HG03439 (cell line): ENCODE data around the gene PSMB4.
"Not testable (repeated sequence)": the region's sequence is repeated elsewhere in the genome, so short reads cannot be mapped to it uniquely, and the experiment has no call there.

Experiments used
- ATAC-seq: cut with Tn5 transposase; IDR thresholded peaks from one replicate; pipeline ENCODE4 v1.9.1; 2021; ENCODE audit warnings: mild to moderate bottlenecking, moderate library complexity; ENCODE audit not compliant: unreplicated experiment

Gene PSMB4

DNA sequence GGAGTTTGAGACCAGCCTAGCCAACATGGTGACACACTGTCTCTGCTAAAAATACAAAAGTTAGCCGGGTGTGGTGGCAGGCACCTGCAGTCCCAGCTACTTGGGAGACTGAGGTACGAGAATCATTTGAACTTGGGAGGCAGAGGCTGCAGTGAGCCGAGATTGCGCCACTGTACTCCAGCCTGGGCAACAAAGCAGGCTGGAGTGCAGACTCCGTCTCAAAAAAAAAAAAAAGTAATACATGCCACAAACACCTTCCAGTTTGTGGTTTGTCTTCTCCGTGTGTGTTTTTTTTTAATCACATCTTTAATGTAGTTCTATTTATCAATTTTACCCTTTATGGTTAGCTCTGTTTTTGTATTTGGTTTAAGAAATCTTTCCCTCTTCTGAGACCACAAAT lies 37.6 kb downstream of the PSMB4 start:
- no peak for ATAC-seq

DNA sequence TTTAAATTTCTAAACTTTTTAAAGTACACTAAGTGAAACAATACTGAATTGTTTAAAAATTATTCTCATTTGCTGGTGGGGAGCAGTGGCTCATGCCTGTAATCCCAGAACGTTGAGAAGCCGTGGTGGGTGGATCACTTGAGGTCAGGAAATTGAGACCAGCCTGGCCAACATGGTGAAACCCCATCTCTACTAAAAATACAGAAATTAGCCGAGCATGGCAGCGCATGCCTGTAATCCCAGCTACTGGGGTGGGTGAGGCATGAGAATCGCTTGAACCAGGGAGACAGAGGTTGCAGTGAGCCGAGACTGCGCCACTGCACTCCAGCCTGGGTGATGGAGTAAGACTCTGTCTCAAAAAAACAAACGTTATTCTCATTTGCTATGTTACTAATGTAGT lies 38.0 kb downstream of the PSMB4 start:
- not testable (repeated sequence) for ATAC-seq

DNA sequence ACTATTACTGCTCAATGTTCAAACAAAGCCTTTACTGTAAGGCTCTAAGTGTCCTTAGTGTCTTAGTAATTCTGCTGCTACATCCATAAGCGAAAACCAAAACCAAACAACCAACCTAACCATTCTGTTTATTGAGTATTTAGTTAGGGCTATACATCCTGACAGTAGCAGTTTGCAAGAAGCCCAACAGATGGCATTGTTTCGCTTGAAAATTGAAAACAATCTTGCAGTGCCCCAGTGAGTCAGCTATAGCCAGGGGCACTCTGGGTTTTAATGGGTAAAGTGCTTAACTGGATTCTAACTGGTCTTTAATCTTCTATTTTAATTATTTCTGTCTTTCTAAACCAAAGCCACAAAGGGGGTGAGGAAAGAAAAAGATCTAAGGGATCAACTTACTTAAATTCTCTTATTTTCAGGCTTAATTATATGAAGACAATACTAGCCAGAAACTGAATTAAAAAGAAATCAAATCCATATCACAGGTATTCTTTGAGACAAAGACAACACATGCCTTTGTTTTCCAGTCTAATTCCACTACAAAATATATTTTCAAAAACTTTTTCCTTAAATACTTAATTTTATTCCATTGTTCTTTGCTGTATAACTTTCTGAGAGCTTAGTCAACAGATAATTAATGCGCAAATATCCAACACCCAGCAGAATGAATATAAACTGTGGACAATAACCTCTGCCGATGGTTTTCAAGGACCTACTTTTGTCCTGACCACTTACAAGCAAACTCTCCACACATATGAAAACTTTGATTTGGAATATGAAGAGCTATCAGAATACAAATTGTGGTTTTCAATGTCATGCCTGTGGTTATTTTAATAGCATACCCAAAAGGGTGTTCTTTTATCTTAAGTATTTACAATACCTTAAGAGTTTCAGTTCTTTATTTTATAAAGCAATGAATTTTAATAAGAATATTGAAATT lies 44.7 kb downstream of the PSMB4 start:
- ATAC-seq, result no peak

DNA sequence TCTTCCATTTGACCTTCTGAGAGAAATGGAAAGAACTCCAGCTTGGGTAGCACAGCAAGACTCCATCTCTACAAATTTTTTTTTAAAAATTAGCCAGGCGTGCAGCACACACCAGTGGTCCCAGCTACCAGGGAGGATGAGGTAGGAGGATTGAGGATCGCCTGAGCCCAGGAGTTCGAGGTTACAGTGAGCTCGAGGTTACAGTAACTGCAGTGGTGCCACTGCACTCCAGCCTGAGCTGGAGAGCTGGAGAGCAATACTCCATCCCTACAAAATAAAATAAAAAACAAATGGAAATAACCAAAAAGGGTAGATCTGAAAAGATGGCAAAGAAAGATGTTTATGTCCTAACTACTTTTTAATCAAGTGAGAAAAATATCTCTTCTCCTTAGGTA lies 45.4 kb downstream of the PSMB4 start:
- ATAC-seq, result no peak

DNA sequence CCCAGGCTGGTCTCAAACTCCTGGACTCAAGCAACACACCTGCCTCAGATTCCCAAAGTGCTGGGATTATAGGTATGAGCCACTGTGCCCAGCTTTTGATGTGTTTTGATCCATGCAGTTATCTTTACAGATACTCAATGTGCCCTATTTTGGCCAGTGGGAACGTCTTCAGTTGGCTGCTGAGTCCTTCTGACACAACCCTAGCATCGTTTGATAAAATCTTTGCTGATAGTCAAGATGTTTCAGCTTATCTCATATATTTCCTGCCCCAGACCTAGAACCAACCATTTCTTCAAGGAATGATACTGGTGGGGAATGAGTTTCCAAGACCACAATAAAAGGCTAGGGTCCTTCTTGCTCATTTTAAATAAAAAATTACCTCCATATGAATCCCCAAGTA lies 48.3 kb downstream of the PSMB4 start:
- ATAC-seq, result no peak
